Glomerular endothelial cell (primary cell): Measurements from ENCODE around the gene AVP. TPM values are rescaled to one million over a fixed set of nuclear protein-coding genes. Genes with fewer than 3 reads are reported as not detected.
"Not testable (repeated sequence)": the region's sequence is repeated elsewhere in the genome, so short reads cannot be mapped to it uniquely, and the experiment has no call there.

Experiments used
- DNase-seq: peaks from one replicate; pipeline ENCODE4 v3.0.0-alpha.2; 2011; ENCODE audit warnings: low read depth, low spot score; ENCODE audit errors: extremely low read depth
- total RNA-seq: library from RNA; depleted of rRNA; stranded (reverse); fragments of >200 nt; gene quantifications from 2 replicates; pipeline ENCODE4 v1.2.3, GENCODE V29; 2015

The AVP gene
- total RNA-seq, 1 donor from 2014 or later, result not detected

DNA sequence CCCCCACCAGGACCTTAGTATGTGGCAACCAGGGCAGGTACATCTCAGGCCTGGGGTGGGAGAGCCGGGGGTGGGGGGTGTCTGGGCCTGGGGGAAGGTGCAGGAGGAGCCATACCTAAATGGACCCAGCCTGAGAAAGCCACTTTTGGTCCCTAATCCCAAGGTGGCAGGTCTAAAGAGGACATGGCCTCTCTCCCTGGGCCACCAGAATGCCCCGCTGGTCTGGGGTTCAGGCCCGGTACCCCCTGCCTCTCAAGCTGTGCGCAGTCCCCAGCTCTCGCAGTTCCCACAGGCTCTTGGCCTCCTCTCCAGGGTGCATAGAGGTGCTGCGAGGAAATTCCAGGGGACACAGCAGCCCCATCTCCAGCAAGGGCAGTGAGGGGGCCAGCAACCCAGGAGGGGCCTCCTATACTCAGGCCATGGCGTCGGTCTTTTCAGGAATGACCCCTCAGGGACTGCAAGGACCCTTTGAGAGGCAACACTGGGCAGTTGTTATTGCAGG, 1.1 kb upstream of the AVP start:
- DNase-seq, result no peak

GRCh38 chr20:3084986-3085360, 449 bp upstream of the AVP start:
- DNase-seq, result no peak

DNA sequence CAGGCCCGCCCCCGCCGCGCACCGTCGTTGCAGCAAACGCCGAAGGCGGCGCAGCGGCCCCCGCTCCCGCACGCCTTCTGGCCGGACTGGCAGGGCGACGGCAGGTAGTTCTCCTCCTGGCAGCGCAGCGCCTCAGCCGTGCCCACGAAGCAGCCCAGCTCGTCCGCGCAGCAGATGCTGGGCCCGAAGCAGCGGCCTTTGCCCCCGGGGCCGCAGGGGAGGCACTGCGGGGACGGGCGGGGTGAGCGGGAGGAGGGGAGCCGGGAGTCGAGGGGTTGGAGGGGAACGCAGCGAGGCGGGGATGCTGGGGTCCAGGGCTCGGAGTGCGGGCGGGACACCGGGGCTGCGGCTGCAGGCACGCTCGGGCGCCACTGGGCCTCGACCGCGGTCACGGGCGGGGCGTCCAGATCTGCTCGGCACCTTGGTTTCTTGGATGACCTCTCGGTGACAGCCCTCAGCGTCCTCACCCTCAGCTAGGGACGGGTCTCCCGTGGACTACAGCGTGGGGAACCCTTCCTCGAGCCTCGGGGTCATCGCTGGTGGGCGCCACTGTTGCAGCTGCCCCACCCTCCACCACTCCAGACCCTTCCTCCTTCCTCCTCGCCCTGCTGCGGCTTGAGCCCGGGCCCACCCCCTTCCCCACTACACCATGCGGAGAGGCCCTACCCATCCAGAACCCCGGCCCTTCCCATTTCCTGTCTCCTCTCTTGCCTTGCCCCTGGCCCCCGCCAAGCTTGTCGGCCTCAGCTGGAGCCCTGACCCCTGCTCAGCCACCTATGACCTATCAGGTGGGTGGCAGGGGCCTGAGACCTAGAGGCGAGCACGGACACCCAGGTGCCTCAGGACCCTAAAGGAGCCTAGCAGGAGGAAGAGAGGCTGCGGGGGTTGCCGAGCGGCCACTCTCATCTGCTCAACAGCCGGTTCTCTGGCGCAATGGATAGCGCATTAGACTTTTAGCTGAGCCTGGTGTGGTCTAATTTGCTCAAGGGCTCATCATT, 1.3 kb downstream of the AVP start:
- DNase-seq, result no peak

DNA sequence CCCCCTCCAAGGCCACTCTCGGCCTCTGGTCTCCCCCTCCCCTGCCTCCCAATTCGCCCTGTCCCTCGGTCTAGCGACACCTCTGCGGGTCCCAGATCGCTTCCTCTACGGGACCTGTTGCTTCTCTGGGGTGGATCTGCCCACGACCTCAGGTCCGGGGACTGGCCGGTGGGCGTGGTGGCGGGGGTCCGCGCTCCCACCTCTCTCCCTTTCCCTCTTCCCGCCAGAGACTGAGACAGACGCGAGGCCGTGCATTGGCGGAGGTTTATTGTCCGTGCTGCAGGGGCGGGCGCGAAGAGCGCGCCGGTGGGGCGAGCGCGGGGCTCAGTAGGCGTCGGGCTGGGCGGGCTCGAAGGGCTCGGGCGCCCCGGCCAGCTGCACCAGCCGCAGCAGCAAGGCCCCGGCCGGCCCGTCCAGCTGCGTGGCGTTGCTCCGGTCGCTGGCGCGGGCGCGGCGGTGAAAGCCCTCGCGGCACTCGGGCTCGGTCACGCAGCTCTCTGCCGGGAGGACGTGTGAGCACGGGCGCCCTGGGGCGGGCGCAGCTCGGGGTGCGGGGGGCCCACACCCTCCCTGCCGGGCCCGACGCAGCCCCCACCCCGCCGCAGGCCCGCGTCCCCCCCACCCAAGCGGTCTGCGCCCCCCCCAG, 2.1 kb downstream of the AVP start:
- no peak for DNase-seq

DNA sequence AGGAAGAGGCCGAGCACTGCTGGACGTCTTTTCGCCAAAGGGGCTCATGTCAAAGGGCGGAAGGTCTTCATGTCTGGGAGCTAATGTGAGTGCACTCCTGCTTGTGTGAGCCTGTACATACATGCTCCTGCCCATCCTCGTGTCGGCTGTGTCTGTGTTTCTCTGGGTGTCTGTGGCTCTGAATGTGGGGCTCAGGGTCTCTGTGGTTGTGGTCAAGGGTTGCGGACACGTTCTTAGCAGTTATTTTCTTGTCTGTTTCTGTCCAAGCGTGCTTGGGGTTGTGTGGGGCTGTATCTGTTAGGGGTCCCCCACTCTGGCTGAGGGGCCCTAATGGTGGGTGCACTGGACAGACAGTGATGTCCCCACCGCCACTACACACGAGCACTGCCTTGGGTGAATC, 2.9 kb downstream of the AVP start:
- no peak for DNase-seq

- no peak for DNase-seq
Measured at GRCh38 chr20:3080939-3081388, 3.6 kb downstream of the AVP start.

GRCh38 chr20:3077618-3078134, 6.8 kb downstream of the AVP start:
- DNase-seq, result no peak

DNA sequence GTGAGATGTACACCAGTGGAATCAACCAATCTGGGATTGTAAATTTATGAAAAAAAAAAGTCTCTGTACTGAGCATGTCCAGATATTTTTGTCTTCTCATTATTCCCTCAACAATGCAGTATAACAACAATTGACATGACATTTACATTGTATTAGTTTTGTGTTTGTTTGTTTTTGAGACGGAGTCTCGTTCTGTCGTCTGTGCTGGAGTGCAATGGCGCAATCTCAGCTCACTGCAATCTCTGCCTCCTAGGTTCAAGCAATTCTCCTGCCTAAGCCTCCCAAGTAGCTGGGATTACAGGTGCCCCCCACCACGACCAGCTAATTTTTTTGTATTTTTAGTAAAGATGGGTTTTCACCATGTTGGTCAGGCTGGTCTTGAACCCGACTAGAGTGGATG, 9.2 kb downstream of the AVP start:
- not testable (repeated sequence) for DNase-seq

DNA sequence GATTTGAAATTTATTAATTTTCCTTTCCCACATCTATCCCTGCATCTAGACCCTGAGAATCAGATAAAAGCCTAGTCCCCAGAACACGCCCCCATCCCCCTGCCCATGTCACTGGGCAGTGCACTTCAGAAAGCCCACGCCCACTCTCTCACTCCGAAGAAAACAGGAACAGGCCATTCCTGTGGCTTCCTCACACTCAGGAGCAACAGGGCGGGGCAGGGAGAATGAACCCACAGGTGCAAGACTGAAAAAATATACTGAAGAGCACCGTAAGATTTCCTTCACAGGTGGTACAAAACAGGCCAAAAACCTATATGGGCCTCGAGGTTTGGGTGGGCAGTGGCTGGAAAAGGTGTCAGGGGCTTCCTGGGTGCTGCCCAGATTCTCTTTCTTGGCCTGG, 9.7 kb downstream of the AVP start:
- no peak for DNase-seq

- DNase-seq, result not testable (repeated sequence)
Measured at GRCh38 chr20:3073251-3073643, 11.3 kb downstream of the AVP start.

DNA sequence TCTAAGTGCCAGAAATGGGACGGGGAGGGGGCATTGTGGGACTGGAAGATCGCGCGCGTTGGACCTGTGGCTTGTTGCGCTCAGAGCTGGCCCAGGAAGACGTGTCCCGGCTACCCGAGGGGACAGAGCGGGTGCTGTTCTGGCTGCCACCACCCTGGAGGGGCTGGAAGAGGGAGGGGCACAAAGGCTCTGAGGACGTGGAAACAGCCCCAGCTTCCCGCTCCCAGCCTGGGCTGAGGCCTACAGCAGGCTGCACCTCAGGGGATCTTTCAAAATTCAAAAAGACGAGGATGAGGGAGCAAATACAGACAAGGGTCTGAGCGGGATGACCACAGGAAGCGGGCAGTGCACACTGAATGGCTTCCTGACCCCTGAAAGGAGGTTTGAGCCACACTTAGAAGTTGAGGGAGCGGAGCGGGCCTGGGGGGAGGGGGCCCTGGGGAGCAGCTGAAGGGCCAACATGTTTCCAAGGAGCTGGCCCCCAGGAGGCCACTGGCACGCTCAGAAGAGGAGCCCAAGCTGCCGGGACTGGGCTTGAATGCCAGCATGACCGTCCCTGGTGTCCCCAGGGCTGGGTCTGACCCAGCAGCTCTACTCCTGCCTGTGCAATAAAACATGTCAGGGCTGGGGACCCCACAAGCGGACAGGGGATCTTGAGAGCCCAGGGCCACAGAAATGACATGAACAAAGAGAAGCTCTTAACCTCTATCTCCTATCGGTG, 11.8 kb downstream of the AVP start:
- DNase-seq, result no peak

DNA sequence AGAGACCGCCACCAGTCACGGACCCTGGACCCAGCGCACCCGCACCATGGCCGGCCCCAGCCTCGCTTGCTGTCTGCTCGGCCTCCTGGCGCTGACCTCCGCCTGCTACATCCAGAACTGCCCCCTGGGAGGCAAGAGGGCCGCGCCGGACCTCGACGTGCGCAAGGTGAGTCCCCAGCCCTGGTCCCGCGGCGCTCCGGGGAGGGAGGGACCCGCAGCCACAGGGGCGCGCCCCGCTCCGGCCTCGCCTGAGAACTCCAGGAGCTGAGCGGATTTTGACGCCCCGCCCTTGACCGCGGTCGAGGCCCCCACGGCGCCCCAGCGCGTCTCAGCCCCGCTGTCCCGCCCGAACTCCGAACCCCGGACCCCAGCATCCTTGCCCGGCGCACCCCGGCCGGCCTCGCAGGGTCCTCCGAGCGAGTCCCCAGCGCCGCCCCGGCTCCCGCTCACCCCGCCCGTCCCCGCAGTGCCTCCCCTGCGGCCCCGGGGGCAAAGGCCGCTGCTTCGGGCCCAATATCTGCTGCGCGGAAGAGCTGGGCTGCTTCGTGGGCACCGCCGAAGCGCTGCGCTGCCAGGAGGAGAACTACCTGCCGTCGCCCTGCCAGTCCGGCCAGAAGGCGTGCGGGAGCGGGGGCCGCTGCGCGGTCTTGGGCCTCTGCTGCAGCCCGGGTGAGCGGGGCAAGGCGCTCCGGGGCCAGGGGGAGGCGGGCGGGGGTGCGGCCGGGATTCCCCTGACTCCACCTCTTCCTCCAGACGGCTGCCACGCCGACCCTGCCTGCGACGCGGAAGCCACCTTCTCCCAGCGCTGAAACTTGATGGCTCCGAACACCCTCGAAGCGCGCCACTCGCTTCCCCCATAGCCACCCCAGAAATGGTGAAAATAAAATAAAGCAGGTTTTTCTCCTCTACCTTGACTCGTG, 12.7 kb downstream of the AVP start, which contains the start of gene OXT:
OXT (plus strand) TSS at position 11 of the 920 bp plus-strand sequence; CDS start at position 47, 36 bp downstream.
- no peak for DNase-seq

DNA sequence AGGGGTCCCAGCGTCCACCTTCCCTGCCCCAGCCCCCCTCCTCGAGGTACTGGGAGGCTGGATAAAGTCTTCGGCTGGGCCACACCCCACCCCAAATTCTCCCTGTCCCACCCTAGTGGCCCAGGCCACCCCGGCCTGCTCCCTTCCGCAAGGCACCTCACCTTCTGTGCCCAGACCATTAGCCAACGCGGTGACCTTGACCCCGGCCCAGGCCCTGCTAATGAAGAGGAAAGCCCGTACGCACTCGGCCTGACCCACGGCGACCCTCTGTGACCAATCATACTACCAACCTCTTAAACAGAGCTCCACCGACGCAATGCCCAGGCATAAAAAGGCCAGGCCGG, 13.3 kb downstream of the AVP start:
- DNase-seq, result no peak

GRCh38 chr20:3070725-3071124, 13.8 kb downstream of the AVP start:
- no peak for DNase-seq

DNA sequence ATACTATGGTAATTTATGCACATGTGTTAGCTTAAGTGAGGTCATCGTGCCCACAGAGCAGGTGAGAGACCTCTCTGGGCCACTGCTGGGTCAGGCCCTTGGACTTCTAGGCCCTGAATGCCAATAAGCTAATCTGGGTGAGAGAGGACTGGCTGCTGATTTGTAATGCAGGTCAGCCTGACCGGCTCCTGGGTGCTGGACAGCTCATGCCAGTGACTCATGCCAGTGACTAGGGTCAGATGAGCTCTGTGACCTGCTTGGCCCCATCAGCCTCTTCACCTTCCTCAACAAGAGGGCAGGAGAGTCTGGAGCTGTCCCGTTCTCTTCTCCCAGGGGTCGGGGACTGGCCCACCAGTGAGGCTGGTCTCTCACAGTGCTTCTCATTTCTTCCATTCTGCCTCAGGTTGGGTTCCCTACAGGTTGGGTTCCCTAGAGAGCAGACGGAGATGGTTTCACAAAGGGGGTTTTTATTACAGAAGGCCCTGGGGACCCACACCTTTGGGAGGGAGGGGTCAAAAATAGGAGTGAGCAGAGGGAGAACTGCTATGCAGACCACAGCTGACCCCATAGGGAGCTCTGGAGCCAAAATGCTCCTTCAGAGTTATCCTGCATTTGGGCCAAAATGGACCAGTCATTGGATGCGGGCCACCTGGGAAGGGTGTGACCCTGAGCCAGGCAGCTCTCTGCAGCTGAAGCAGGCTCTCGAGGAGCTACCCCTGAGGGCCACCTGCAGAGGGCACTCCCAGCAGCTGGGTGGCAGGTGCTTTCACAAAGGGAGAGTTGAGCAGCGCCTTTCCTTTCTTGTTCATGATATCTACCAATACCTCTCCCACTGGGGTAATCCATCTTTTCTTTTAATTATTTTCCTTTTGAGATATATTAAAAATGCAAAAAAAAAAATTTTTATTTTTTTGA, 15.3 kb downstream of the AVP start:
- no peak for DNase-seq

DNA sequence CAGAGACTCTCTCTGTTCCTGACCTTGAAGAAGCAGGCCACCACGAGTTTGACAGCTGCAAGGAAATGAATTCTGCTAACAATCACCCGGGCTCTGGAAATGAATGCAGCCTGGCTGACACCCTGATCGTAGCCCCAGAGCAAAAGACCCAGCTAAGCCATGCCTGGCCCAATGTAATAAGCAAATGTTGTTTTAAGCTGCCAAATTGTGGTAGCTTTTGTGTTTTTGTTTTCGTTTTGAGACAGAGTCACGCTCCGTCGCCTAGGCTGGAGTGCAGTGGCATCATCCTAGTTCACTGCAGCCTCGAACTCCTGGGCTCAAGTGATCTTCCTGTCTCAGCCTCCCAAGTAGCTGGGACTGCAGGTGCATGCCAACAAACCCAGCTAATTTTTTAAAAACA, 16.4 kb downstream of the AVP start:
- no peak for DNase-seq

DNA sequence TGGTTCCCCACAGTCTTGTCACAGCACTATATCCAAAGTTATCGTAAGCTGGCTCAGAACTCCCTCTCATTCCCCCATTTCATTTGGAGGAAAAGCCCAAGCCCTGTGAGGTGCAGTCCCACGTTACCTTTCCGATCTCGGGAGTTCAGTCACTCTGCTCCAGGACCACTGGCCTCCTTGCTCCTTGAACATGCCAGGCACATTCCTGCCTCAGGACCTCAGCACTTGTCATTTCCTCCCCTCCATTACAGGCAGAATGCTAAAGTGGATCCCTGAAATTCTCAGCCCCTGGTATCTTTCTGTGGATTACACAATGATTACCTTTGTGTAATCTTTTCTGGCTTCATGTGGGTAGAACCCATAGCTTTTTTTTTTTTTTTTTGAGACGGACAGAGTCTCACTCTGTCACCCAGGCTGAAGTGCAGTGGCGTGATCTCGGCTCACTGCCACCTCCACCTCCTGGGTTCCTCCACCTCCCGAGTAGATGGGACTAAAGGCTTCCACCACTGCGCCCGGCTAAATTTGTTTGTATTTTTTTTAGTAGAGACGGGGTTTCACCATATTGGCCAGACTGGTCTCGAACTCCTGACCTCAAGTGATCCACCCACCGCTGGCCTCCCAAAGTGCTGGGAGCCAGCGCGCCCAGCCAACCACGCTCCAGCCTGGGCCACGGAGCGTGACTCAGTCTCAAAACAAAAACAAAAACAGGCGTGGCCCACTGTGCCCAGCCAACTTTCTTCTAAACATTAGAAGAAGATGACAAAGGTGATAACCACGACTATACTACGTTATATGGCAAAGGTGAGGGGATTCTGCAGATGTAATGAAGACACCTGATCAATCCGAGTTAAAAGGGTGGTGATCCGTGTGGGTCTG, 17.1 kb downstream of the AVP start:
- no peak for DNase-seq

GRCh38 chr20:3064119-3064518, 20.4 kb downstream of the AVP start:
- DNase-seq, result not testable (repeated sequence)
